Stomach (tissue), 19 donors: ENCODE measurements around the gene STYX. TPM values are rescaled to one million over a fixed set of nuclear protein-coding genes. Genes with fewer than 3 reads are reported as not detected.

ENCODE experiments used
- DNase-seq, 2 donors: peaks; one replicate each; pipeline versions ENCODE4 v3.0.0 to v3.0.0-alpha.2; 2013 to 2019
- H3K27ac ChIP-seq, 5 donors: fragments of 200-600 bp in 4 of 5; sonication (generic) in 4 of 5; one replicate each; pipeline ENCODE4 v1.5.1; 2013 to 2019; ENCODE audit warnings: mild to moderate bottlenecking in 1 of 5, moderate library complexity in 1 of 5
- H3K27me3 ChIP-seq, 3 donors: fragments of 200-600 bp; sonication (generic); one replicate each; pipeline ENCODE4 v1.5.1; 2017 to 2019; ENCODE audit warnings: mixed run types in 1 of 3
- H3K36me3 ChIP-seq, 4 donors: fragments of 200-600 bp; sonication (generic); 1 replicate in 3 of 4; 2 replicates in 1 of 4; pipeline ENCODE4 v1.5.1; 2016 to 2019
- H3K4me1 ChIP-seq, 4 donors: fragments of 200-600 bp; sonication (generic); one replicate each; pipeline ENCODE4 v1.5.1; 2016 to 2019
- H3K4me3 ChIP-seq, 4 donors: fragments of 200-600 bp; sonication (generic) in 3 of 4; one replicate each; pipeline ENCODE4 v1.5.1; 2016 to 2019; ENCODE audit warnings: mild to moderate bottlenecking in 1 of 4
- H3K9me3 ChIP-seq, 4 donors: fragments of 200-600 bp; sonication (generic); one replicate each; pipeline ENCODE4 v1.5.1; 2016 to 2019
- EP300 ChIP-seq: sonication (generic); formaldehyde crosslinking; IDR thresholded peaks from one replicate; pipeline ENCODE4 v1.6.1; 2017; ENCODE audit warnings: antibody characterized with exemption
- POLR2A ChIP-seq, 4 donors: fragments of 450-650 bp; IDR thresholded peaks; one replicate each; pipeline ENCODE4 v1.6.1; 2016; ENCODE audit warnings: antibody characterized with exemption in 4 of 4, control low read depth in 2 of 4, mild to moderate bottlenecking in 1 of 4, moderate library complexity in 1 of 4
- POLR2AphosphoS5 ChIP-seq, 3 donors: sonication (generic); formaldehyde crosslinking; IDR thresholded peaks; one replicate each; pipeline ENCODE4 v1.6.1; 2016; ENCODE audit warnings: antibody characterized with exemption in 3 of 3
- WGBS, 5 donors: extraction: QIAGEN DNeasy Blood & Tissue Kit in 3 of 5; methylation state at CpG; one replicate each; pipeline versions ENCODE4 v1.1.5 to v1.1.7; 2013 to 2018; 5-methylcytosine and 5-hydroxymethylcytosine counted together
- intact Hi-C: fragments of 100-400 bp; cut with DNase I; formaldehyde crosslinking; loops from one replicate; pipeline ENCODE4 v1.15.1; 2023; ENCODE audit warnings: low total_unique reads
- long read RNA-seq, 10 donors: transcript quantifications; one replicate each; lab custom pipeline, GENCODE V29; 2026
- polyA plus RNA-seq, 3 donors: library from polyadenylated mRNA; stranded (reverse); fragments of 200-250 nt; gene quantifications; one replicate each; pipeline ENCODE4 v1.2.3, GENCODE V29; 2013
- total RNA-seq, 5 donors: library from RNA; depleted of rRNA; stranded (reverse); fragments of >200 nt; gene quantifications; one replicate each; pipeline versions ENCODE4 v1.1.0 to v1.2.3, GENCODE V29; 2014 to 2016
- TF ChIP-seq, protein P1 (sequence below), 7 experiments: fragments of 450-650 bp in 4 of 7; fragments of 200-600 bp in 3 of 7; sonication (generic) in 3 of 7; IDR thresholded peaks; one replicate each; pipeline ENCODE4 v1.5.1; 2016 to 2019; ENCODE audit warnings: antibody characterized with exemption in 7 of 7, control low read depth in 2 of 7, mild to moderate bottlenecking in 1 of 7
- donor health status: healthy with polysubstance abuse.
- donor health status: Bipolar disorder and iron deficiency.
- donor health status: healthy.

The STYX gene, protein sequence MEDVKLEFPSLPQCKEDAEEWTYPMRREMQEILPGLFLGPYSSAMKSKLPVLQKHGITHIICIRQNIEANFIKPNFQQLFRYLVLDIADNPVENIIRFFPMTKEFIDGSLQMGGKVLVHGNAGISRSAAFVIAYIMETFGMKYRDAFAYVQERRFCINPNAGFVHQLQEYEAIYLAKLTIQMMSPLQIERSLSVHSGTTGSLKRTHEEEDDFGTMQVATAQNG
- 10 to 100 TPM in 3 of 5 donors, 1 to 10 TPM in 2; 5.3 to 23.3 (median 12.5) TPM for total RNA-seq
- 10 to 100 TPM in 1 of 3 donors, 1 to 10 TPM in 2; 4.8 to 11.3 (median 8.7) TPM for polyA plus RNA-seq
- long read RNA-seq, donor 1, full-length matches to known transcripts = 4 of 4 reads
- long read RNA-seq, donor 1, partial matches to known transcripts = 0 of 4 reads
- long read RNA-seq, donor 1, other reads (novel, unspliced or antisense) = 0 of 4 reads
- long read RNA-seq, donor 2, full-length matches to known transcripts = 1 of 1 reads
- long read RNA-seq, donor 2, partial matches to known transcripts = 0 of 1 reads
- long read RNA-seq, donor 2, other reads (novel, unspliced or antisense) = 0 of 1 reads
- long read RNA-seq, donor 3, full-length matches to known transcripts = 2 of 2 reads
- long read RNA-seq, donor 3, partial matches to known transcripts = 0 of 2 reads
- long read RNA-seq, donor 3, other reads (novel, unspliced or antisense) = 0 of 2 reads
- long read RNA-seq, donor 4 = 0 reads
- long read RNA-seq, donor 5, full-length matches to known transcripts = 2 of 2 reads
- long read RNA-seq, donor 5, partial matches to known transcripts = 0 of 2 reads
- long read RNA-seq, donor 5, other reads (novel, unspliced or antisense) = 0 of 2 reads
- long read RNA-seq, donor 6, full-length matches to known transcripts = 3 of 55 reads
- long read RNA-seq, donor 6, partial matches to known transcripts = 52 of 55 reads
- long read RNA-seq, donor 6, other reads (novel, unspliced or antisense) = 0 of 55 reads
- long read RNA-seq, donor 7, full-length matches to known transcripts = 2 of 2 reads
- long read RNA-seq, donor 7, partial matches to known transcripts = 0 of 2 reads
- long read RNA-seq, donor 7, other reads (novel, unspliced or antisense) = 0 of 2 reads
- long read RNA-seq, donor 8, full-length matches to known transcripts = 3 of 3 reads
- long read RNA-seq, donor 8, partial matches to known transcripts = 0 of 3 reads
- long read RNA-seq, donor 8, other reads (novel, unspliced or antisense) = 0 of 3 reads
- long read RNA-seq, donor 9, full-length matches to known transcripts = 2 of 2 reads
- long read RNA-seq, donor 9, partial matches to known transcripts = 0 of 2 reads
- long read RNA-seq, donor 9, other reads (novel, unspliced or antisense) = 0 of 2 reads
- long read RNA-seq, donor 10, full-length matches to known transcripts = 3 of 3 reads
- long read RNA-seq, donor 10, partial matches to known transcripts = 0 of 3 reads
- long read RNA-seq, donor 10, other reads (novel, unspliced or antisense) = 0 of 3 reads

DNA sequence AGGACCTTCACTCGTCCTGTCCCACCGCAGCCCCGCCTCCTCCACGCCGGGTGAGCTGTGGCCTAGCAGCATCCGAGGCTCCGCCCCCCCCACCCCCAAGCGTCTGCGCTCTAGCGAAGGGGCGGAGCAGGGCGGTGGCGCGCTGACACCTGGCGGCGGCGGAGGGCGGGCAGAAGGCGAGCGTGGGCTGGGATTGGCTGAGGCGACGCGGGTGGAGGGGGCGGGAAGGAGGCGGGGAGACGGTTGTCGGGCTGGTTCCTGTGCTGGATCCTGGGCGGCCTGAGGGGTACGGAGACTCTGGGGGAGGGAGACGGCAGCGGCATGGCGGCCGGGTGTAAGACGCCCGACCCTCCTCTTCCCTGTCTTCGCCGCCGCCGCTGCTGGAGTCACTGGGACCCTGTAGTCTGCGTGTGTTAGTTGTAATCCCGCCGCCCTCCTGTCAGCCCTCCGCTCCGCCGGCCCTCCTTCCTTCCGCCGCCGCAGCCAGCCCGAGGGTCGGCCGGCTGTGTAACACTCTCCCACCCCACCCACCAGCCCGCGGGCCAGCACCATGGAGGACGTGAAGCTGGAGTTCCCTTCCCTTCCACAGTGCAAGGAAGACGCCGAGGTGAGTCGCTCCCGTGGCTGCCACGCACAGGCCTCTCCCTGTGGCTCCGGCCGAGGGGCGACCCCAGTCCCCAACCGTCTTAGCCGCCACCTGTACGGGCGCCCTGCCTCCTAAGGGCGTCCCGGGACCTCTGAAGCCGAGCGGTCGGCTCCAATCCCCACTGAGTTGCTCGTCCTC is at the start of gene STYX:
Gene STYX (plus strand): TSS at position 242 of the 784 bp plus-strand sequence. CDS start 309 bp downstream, at position 551.
- H3K4me1 ChIP-seq = peaks cover 7 to 37% (median 22%) of the 10 kb centered on the region in 4 donors
- peak within 1 kb of the TSS; percentile 90 to 97 (median 93) for H3K27ac ChIP-seq
- H3K4me3 ChIP-seq = peak within 1 kb of the TSS; percentile 83 to 99 (median 93)
- WGBS, 5 donors = 0 to 1% (median 0%) methylated on average over 40 to 72 of the region's 72 CpGs
- H3K9me3 ChIP-seq = no peaks in the 10 kb centered on the region
- intact Hi-C loops = no loop called here
- H3K36me3 ChIP-seq = peaks cover 26 to 55% (median 44%) of the 10 kb centered on the region in 4 donors
- TF ChIP-seq, protein P1, sequence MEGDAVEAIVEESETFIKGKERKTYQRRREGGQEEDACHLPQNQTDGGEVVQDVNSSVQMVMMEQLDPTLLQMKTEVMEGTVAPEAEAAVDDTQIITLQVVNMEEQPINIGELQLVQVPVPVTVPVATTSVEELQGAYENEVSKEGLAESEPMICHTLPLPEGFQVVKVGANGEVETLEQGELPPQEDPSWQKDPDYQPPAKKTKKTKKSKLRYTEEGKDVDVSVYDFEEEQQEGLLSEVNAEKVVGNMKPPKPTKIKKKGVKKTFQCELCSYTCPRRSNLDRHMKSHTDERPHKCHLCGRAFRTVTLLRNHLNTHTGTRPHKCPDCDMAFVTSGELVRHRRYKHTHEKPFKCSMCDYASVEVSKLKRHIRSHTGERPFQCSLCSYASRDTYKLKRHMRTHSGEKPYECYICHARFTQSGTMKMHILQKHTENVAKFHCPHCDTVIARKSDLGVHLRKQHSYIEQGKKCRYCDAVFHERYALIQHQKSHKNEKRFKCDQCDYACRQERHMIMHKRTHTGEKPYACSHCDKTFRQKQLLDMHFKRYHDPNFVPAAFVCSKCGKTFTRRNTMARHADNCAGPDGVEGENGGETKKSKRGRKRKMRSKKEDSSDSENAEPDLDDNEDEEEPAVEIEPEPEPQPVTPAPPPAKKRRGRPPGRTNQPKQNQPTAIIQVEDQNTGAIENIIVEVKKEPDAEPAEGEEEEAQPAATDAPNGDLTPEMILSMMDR (IDR thresholded peaks at IDR 0.05) = peak in 5 of 7 experiments; percentile 14 to 69 (median 44)
- TF ChIP-seq EP300 (no peak), POLR2AphosphoS5 (IDR thresholded peaks at IDR 0.05) (peak; percentile 3 to 92 (median 78)), POLR2A (IDR thresholded peaks at IDR 0.05) (peak in 2 of 4 donors; percentile 57 to 74)
- peak; percentile 99 to 100 for DNase-seq
- H3K27me3 ChIP-seq = no peaks in the 10 kb centered on the region

DNA sequence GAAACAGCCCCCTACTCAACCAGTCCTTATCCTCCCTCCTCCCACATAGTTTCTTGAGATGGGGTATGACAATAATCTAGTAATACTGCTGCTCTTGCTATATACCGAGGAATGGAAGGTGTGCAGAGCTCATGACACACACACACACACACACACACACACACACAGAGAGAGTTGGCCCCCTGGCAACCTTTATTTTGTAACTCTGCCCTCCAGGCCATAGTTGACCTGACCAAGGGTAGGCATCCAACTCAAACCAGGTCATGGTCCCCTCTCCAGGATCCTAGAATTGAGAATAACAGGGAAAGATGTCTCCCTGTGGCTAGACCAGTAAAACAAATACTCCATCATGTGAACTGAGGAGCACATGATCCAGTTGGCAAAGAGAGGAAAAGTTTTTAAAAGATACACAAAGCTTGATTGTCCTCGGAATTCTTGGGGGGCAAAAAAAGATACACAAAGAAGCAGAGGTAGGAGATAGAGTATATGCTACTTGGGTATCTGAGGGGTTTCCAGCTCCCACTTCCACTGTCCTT is 45.9 kb upstream of the STYX start:
- no peak for DNase-seq
- Histone ChIP-seq H3K4me1 (peaks cover 10 to 51% (median 31%) of the 10 kb centered on the region in 4 donors), H3K27ac (no peak overlapping the region), H3K4me3 (no peak overlapping the region), H3K36me3 (peaks cover 0 to 24% (median 20%) of the 10 kb centered on the region in 4 donors), H3K9me3 (no peaks in the 10 kb centered on the region), H3K27me3 (no peaks in the 10 kb centered on the region)
- intact Hi-C loops = no loop called here
- WGBS, 5 donors = 52 to 66% (median 54%) methylated on average over 2 of the region's 2 CpGs
- TF ChIP-seq POLR2A (IDR thresholded peaks at IDR 0.05) (no peak), POLR2AphosphoS5 (IDR thresholded peaks at IDR 0.05) (no peak), EP300 (no peak)
- TF ChIP-seq, protein P1 (IDR thresholded peaks at IDR 0.05) = no peak

DNA sequence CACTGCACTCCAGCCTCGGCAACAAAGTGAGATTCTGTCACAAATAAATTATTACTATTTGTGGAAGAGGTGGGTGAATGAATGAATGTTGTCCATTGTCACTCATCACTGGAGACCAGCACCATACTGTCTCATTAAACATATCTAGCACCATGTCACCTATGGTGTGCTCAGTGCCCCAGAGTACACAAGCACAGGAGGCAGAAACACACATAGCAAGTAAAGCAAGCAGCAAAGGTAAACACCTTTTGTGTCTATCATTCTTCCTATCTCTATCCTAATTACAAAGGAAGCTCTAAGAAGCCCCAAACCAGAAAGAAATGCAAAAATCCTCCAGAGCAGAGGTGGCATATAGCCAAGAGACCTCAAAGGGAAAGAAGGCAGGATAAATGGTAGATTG is 43.8 kb upstream of the STYX start:
- Histone ChIP-seq H3K36me3 (peaks cover 0 to 12% (median 10%) of the 10 kb centered on the region in 4 donors), H3K4me1 (peaks cover 14 to 62% (median 43%) of the 10 kb centered on the region in 4 donors), H3K27ac (no peak overlapping the region), H3K4me3 (no peak overlapping the region), H3K9me3 (no peaks in the 10 kb centered on the region), H3K27me3 (no peaks in the 10 kb centered on the region)
- 82 to 100% (median 96%) methylated on average over 1 of the region's 1 CpG for WGBS, 5 donors
- TF ChIP-seq POLR2AphosphoS5 (IDR thresholded peaks at IDR 0.05) (no peak), POLR2A (IDR thresholded peaks at IDR 0.05) (no peak), EP300 (no peak)
- TF ChIP-seq, protein P1 (IDR thresholded peaks at IDR 0.05) = no peak
- no peak for DNase-seq
- intact Hi-C loops = no loop called here
